Osteocyte (in vitro differentiated cells): Measurements from ENCODE around the gene POLR1C. TPM values are rescaled to one million over a fixed set of nuclear protein-coding genes. Genes with fewer than 3 reads are reported as not detected.

Experiments used
- DNase-seq: peaks from one replicate; pipeline ENCODE4 v3.0.0; 2021; ENCODE audit warnings: mixed read lengths; ENCODE audit not compliant: unreplicated experiment; ENCODE audit errors: extremely low spot score
- H3K27ac Mint-ChIP-seq: one replicate; pipeline ENCODE4 v1.8.0; 2021; ENCODE audit warnings: mild to moderate bottlenecking, mixed read lengths; ENCODE audit not compliant: unreplicated experiment
- H3K27me3 Mint-ChIP-seq: one replicate; pipeline ENCODE4 v1.8.0; 2021; ENCODE audit warnings: mixed read lengths; ENCODE audit not compliant: unreplicated experiment
- H3K36me3 Mint-ChIP-seq: one replicate; pipeline ENCODE4 v1.8.0; 2021; ENCODE audit warnings: mixed read lengths; ENCODE audit not compliant: unreplicated experiment
- H3K4me1 Mint-ChIP-seq: one replicate; pipeline ENCODE4 v1.8.0; 2021; ENCODE audit warnings: mixed read lengths; ENCODE audit not compliant: unreplicated experiment
- H3K4me3 Mint-ChIP-seq: one replicate; pipeline ENCODE4 v1.8.0; 2021; ENCODE audit warnings: mild to moderate bottlenecking, moderate library complexity, mixed read lengths; ENCODE audit not compliant: unreplicated experiment
- H3K9me3 Mint-ChIP-seq: one replicate; pipeline ENCODE4 v1.8.0; 2021; ENCODE audit warnings: mixed read lengths; ENCODE audit not compliant: unreplicated experiment
- CTCF ChIP-seq: fragments of 200-600 bp; sonication (generic); IDR thresholded peaks from 2 replicates; pipeline ENCODE4 v1.5.0; 2021; ENCODE audit warnings: antibody characterized with exemption, mild to moderate bottlenecking, moderate library complexity
- total RNA-seq: library from RNA; stranded (reverse); gene quantifications from 2 replicates; pipeline ENCODE4 v1.2.1, GENCODE V29; 2021

The POLR1C gene
- total RNA-seq, 1 donor from 2014 or later: 32.8 TPM

GRCh38 chr6:43477235-43478007 is 39.5 kb upstream of the POLR1C start, which contains the start of gene TJAP1:
TJAP1 (plus strand) TSS chr6:43477570; CDS start chr6:43499002, 21,432 bp downstream.
- peak within 1 kb of the TSS; percentile 96 for H3K27ac Mint-ChIP-seq
- H3K36me3 Mint-ChIP-seq: no peaks in the 10 kb centered on the region
- TF ChIP-seq CTCF: no peak
- H3K4me3 Mint-ChIP-seq: peak within 1 kb of the TSS; percentile 94
- DNase-seq: peak; percentile 97
- peaks cover 33% of the 10 kb centered on the region for H3K4me1 Mint-ChIP-seq
- no peaks in the 10 kb centered on the region for H3K27me3 Mint-ChIP-seq
- no peaks in the 10 kb centered on the region for H3K9me3 Mint-ChIP-seq

- TF ChIP-seq CTCF: no peak
- H3K4me1 Mint-ChIP-seq: peaks cover 35% of the 10 kb centered on the region
- no peaks in the 10 kb centered on the region for H3K27me3 Mint-ChIP-seq
- H3K27ac Mint-ChIP-seq: peak overlapping the region; percentile 96
- H3K9me3 Mint-ChIP-seq: no peaks in the 10 kb centered on the region
- DNase-seq: no peak
- H3K4me3 Mint-ChIP-seq: peak overlapping the region; percentile 94
- H3K36me3 Mint-ChIP-seq: no peaks in the 10 kb centered on the region
Observed at GRCh38 chr6:43478008-43478372, 38.9 kb upstream of the POLR1C start.

GRCh38 chr6:43481075-43481474 is 35.8 kb upstream of the POLR1C start:
- no peak overlapping the region for H3K4me3 Mint-ChIP-seq
- H3K27me3 Mint-ChIP-seq: no peaks in the 10 kb centered on the region
- DNase-seq: no peak
- peaks cover 35% of the 10 kb centered on the region for H3K4me1 Mint-ChIP-seq
- H3K27ac Mint-ChIP-seq: no peak overlapping the region
- no peaks in the 10 kb centered on the region for H3K36me3 Mint-ChIP-seq
- H3K9me3 Mint-ChIP-seq: no peaks in the 10 kb centered on the region
- no peak for TF ChIP-seq CTCF

- H3K36me3 Mint-ChIP-seq: no peaks in the 10 kb centered on the region
- no peak for DNase-seq
- no peak for TF ChIP-seq CTCF
- no peaks in the 10 kb centered on the region for H3K9me3 Mint-ChIP-seq
- no peaks in the 10 kb centered on the region for H3K27me3 Mint-ChIP-seq
- H3K4me1 Mint-ChIP-seq: peaks cover 34% of the 10 kb centered on the region
- no peak overlapping the region for H3K27ac Mint-ChIP-seq
- no peak overlapping the region for H3K4me3 Mint-ChIP-seq
Observed at GRCh38 chr6:43481591-43482236, 35.2 kb upstream of the POLR1C start.

GRCh38 chr6:43488667-43489276 is 28.1 kb upstream of the POLR1C start:
- Mint-ChIP-seq H3K4me3 (no peak overlapping the region), H3K9me3 (no peaks in the 10 kb centered on the region), H3K4me1 (peaks cover 42% of the 10 kb centered on the region), H3K36me3 (peaks cover 2% of the 10 kb centered on the region), H3K27ac (peak overlapping the region; percentile 42), H3K27me3 (no peaks in the 10 kb centered on the region)
- DNase-seq: no peak
- no peak for TF ChIP-seq CTCF
